Adipocyte (in vitro differentiated cells): ENCODE data around the gene ADCY5.

Experiments used
- DNase-seq: peaks from one replicate; pipeline ENCODE4 v3.0.0-alpha.2; 2015; ENCODE audit warnings: low read depth
- H3K27me3 ChIP-seq: replicated peaks from 2 replicates; pipeline ENCODE4 v1.7.0; 2013; ENCODE audit warnings: mild to moderate bottlenecking, low read length, moderate library complexity; ENCODE audit not compliant: control insufficient read depth, insufficient read depth
- H3K36me3 ChIP-seq: 2 replicates; pipeline ENCODE4 v1.7.0; 2013; ENCODE audit warnings: low read length, mild to moderate bottlenecking, moderate library complexity; ENCODE audit not compliant: control insufficient read depth, insufficient read depth, severe bottlenecking
- H3K4me1 ChIP-seq: 2 replicates; pipeline ENCODE4 v1.7.0; 2013; ENCODE audit warnings: mild to moderate bottlenecking, low read length, moderate library complexity; ENCODE audit not compliant: control insufficient read depth, insufficient read depth
- H3K4me3 ChIP-seq: 2 replicates; pipeline ENCODE4 v1.7.0; 2013; ENCODE audit warnings: mild to moderate bottlenecking, low read length, moderate library complexity
- H3K9ac ChIP-seq: 2 replicates; pipeline ENCODE4 v1.7.0; 2013; ENCODE audit warnings: mild to moderate bottlenecking, low read length, moderate library complexity
- H3K9me3 ChIP-seq: 2 replicates; pipeline ENCODE4 v1.7.0; 2013; ENCODE audit warnings: mild to moderate bottlenecking, low read length, moderate library complexity; ENCODE audit not compliant: control insufficient read depth

Gene ADCY5

DNA sequence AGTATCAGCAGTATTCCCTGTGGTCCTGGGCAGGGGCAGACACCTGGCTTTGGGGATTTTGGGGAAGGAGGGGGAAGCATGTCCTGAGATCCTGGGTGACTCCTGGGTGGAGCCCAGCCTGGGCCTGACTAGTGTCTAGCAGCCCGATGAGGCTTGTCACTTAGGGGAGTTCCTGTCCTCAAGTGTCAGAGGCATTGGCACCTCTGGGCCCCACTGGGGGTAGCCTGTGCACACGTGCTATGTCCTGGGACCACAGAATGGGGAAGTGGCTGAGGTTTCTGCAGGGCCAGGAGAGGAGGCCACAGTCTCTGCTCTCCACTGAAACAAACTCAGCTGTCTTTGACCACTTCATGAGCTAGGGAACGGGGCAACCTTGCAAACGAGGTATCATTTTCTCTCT lies 31.5 kb upstream of the ADCY5 start:
- Histone ChIP-seq H3K27me3 (peaks cover 36% of the 10 kb centered on the region), H3K36me3 (no peaks in the 10 kb centered on the region), H3K4me3 (no peak overlapping the region), H3K4me1 (no peaks in the 10 kb centered on the region), H3K9me3 (no peaks in the 10 kb centered on the region), H3K9ac (no peak overlapping the region)
- DNase-seq: no peak

DNA sequence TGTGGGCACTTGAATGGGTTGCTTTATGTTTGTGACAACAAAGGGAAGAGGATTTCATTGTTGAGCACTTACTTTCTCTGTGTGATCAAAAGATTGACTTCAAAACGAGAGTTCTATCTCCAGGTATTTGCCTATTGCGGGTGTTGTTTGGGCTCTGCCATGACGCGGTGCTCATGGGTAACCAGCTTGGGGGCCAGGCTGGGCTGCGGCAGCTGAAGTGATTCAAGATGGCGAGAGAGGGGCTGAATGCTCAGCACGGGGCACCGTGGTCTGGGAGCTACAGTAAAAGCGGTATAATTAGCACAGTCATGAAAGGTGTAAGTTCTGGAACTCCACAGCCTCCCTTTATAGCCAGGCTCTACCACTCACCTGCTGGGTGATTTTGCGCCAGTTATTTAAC lies 31.0 kb upstream of the ADCY5 start:
- Histone ChIP-seq H3K9me3 (no peaks in the 10 kb centered on the region), H3K4me1 (no peaks in the 10 kb centered on the region), H3K27me3 (peaks cover 42% of the 10 kb centered on the region), H3K36me3 (no peaks in the 10 kb centered on the region), H3K9ac (no peak overlapping the region), H3K4me3 (no peak overlapping the region)
- no peak for DNase-seq

DNA sequence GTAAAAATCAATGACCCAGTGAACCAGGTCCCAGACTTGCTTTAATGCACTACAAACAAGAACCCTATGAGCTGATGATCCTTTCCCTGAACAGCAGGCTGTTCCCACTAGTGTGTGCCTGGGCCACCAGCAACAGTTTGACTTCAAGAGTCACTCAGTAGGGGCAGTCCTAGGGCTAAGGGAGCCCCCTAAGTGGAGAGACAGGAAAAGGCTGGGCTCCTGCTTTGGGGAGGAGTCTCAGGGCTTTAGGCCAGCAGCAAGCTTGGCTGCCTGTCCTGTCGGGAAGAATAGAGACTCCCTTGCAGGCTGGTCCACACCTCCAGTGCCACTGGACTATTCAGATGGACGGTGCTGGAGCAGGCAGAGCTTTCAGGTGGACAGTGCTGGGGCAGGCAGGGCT lies 29.4 kb upstream of the ADCY5 start:
- DNase-seq: no peak
- H3K4me1 ChIP-seq: no peaks in the 10 kb centered on the region
- peaks cover 47% of the 10 kb centered on the region for H3K27me3 ChIP-seq
- H3K9me3 ChIP-seq: no peaks in the 10 kb centered on the region
- H3K36me3 ChIP-seq: no peaks in the 10 kb centered on the region
- H3K4me3 ChIP-seq: no peak overlapping the region
- H3K9ac ChIP-seq: no peak overlapping the region

DNA sequence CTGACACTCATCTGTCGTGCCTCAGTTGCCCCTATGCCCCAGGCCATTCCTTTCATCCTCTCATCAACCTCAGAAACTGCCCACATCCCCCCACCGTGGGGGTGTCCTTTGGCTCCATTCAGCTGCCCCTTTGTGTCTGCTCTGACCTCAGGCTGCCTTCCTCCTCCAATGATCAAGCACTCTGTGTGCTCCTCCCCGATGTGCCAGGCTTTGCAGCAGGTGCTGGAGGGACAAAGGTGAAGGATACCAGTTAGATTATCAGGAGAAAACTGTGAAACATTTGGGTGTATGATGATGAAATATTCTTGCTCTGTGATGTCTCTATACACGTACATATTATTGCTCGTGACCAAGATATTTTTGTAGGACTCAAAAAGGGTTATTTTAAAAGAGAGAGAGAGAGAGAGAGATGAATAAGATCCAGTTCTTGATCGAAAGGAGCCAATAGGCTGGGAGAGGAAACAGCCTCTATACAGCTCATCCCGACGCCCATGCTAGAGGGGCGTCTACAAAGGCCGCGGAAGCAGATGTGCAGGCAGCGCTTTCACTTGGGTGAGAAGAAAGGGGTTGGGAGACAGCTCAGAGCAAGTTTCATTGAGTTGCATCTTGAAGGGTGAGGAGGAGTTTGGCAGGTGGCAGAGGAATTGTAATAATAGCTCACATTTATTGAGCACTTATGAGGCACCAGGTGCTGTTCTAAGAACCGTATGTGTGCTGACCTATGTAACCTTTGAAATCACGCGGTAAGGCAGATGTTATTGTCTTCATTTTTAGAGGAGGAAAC lies 28.3 kb upstream of the ADCY5 start:
- no peak overlapping the region for H3K4me3 ChIP-seq
- no peak for DNase-seq
- no peaks in the 10 kb centered on the region for H3K36me3 ChIP-seq
- peaks cover 47% of the 10 kb centered on the region for H3K27me3 ChIP-seq
- H3K9ac ChIP-seq: no peak overlapping the region
- no peaks in the 10 kb centered on the region for H3K9me3 ChIP-seq
- H3K4me1 ChIP-seq: no peaks in the 10 kb centered on the region

DNA sequence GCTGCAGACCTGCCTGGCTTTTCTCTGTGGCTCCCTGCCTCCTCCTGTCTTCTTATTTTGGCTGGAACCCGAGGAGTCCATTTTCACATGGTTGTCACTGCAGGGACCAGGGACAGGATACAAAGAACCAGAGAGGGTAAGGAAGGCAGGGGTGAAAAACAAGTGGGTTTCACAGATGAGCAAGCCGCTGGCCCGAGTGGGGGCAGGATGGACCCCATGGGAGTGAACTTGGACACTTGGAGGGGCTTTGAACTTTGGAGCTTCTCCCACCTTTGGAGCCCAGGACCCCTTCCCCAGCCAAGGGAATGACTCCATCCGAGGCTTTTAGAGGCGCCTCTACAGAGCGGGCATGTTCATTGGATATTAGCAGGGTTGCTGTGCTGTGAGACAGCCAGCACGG lies 26.9 kb upstream of the ADCY5 start:
- Histone ChIP-seq H3K27me3 (peaks cover 61% of the 10 kb centered on the region), H3K4me1 (no peaks in the 10 kb centered on the region), H3K36me3 (no peaks in the 10 kb centered on the region), H3K9ac (no peak overlapping the region), H3K9me3 (no peaks in the 10 kb centered on the region), H3K4me3 (no peak overlapping the region)
- no peak for DNase-seq

DNA sequence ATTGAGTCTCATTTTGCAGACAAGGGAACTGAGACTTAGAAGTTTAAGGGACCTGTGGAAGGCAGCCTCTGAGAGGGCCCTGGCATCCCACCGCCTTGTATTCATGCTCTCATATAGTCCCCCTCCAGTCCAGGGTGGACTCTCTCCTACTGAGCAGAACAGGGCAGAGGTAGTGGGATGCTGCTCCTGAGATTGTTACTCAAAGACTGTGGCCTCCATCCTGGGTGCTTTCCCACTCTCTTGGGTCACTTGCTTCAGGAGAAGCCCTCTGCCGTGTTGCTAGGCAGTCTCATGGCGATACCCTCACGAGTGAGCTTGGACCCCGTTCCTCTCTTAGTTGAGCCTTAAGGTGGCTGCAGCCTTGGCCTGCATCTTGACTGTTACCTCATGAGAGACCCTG lies 22.2 kb upstream of the ADCY5 start:
- Histone ChIP-seq H3K4me3 (no peak overlapping the region), H3K9me3 (no peaks in the 10 kb centered on the region), H3K27me3 (peaks cover 60% of the 10 kb centered on the region), H3K36me3 (no peaks in the 10 kb centered on the region), H3K9ac (no peak overlapping the region), H3K4me1 (no peaks in the 10 kb centered on the region)
- DNase-seq: no peak

DNA sequence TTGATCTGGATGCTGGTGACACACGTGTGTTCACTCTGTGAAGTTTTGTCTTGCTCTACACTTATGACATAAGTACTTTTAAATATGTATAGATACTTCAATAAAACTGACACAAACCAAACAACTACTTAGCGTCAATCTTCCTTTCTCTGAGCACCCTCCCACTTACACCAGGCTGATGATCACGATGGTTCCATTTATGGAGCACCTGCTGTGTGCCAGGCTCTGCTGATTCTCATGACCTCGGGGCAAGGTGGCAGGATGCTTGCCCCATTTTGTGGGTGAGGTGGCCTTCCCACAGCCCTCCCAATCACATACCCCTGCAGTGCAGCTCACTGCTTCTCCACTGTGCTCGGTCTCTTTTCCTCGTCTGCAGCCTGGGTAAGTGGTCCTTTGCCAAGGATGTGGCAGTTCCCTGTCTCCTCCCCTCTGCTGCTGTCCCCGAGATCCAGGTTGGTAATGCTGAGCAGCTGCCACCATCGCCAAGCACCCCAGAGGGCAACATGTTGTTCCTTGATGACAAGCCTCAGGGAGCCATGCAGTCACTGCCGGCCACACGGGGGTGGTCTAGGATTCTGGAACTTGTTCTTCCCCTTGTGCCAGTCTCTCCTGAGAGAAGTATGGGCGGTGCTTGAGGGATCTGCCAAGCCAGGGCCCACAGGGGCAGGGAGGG lies 20.6 kb upstream of the ADCY5 start:
- no peak for DNase-seq
- Histone ChIP-seq H3K36me3 (no peaks in the 10 kb centered on the region), H3K4me1 (no peaks in the 10 kb centered on the region), H3K4me3 (no peak overlapping the region), H3K9me3 (no peaks in the 10 kb centered on the region), H3K27me3 (peaks cover 65% of the 10 kb centered on the region), H3K9ac (no peak overlapping the region)

DNA sequence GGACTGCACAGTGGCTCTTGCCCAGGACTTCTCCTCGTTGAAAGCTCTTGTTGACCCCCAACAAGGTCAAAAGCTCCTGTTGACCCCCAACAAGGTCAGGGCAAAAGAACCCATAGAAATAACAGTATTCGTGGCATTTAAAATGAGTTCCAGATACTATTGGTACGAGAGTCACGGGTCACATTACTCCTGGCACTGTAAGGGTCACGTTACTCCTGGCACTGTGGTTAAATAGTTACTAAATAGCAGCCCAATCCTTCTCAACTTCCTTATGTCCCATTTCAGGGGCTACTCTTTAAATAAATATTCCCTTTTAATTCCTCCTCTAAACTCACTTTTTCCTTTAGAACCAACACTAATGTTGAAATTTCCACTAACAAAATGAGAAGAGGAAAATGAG lies 18.2 kb upstream of the ADCY5 start:
- no peaks in the 10 kb centered on the region for H3K4me1 ChIP-seq
- H3K4me3 ChIP-seq: no peak overlapping the region
- no peaks in the 10 kb centered on the region for H3K36me3 ChIP-seq
- H3K27me3 ChIP-seq: peaks cover 80% of the 10 kb centered on the region
- no peak overlapping the region for H3K9ac ChIP-seq
- DNase-seq: no peak
- no peaks in the 10 kb centered on the region for H3K9me3 ChIP-seq

DNA sequence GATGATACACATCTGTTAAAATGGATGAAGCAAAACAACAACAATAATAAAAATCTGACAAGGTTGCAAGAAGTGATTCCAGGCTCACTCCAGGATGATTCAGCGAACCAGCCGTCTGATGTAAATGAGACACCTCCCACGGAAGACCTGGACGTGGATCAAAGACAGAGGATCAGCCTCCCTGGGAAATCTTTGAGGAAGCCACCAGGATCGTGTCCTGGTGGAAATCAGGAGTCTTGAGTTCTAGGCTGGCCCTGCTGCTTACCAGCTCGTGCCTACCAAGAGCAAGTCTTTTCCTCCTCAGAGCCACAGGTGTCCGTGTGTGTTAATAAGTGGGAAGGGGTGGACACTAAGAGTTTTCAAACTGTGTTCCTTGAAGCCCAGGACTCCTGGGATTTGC lies 15.3 kb upstream of the ADCY5 start:
- H3K9ac ChIP-seq: no peak overlapping the region
- H3K9me3 ChIP-seq: no peaks in the 10 kb centered on the region
- H3K36me3 ChIP-seq: no peaks in the 10 kb centered on the region
- no peak overlapping the region for H3K4me3 ChIP-seq
- H3K4me1 ChIP-seq: peaks cover 4% of the 10 kb centered on the region
- peaks cover 75% of the 10 kb centered on the region for H3K27me3 ChIP-seq
- DNase-seq: no peak

DNA sequence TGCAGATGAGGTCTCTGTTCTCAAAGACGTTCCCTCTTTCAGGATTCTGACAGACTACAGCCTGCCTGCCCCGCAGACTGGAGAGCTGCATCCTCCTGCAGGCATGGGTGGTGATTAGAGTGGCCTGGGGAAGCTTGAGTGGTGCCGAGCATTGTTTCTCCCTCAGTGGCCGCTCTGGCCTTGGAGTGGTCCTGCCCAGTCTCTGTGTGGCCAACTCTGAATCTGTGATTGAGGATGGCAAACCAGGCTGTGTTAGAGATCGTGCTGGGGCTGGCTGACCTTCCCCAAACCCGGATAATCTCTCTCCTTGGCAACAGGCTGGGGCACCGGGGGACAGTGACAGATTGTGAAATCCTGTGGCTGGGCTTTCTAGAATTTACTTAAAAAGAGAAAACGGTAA lies 11.0 kb upstream of the ADCY5 start:
- Histone ChIP-seq H3K27me3 (peaks cover 70% of the 10 kb centered on the region), H3K4me1 (peaks cover 4% of the 10 kb centered on the region), H3K36me3 (no peaks in the 10 kb centered on the region), H3K4me3 (no peak overlapping the region), H3K9ac (no peak overlapping the region), H3K9me3 (no peaks in the 10 kb centered on the region)
- DNase-seq: peak; percentile 9

DNA sequence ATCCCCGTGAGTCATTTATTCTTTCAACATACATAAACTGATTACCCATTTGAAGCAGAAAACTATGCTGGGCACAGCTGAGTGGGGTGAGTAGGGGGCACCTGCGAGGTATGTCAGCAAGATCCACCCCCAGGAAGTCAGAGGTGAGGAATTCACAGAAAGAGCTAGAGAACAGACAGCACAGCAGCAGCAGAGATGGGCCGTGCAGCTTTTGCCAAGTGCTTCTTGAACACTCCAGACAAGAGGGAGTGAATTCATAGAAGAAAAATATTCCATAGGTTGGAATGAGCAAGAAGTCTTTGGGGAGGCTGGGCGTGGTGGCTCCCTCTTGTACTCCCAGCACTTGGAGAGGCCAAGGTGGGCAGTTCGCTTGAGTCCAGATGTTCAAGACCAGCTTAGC lies 9.4 kb upstream of the ADCY5 start:
- no peak overlapping the region for H3K9ac ChIP-seq
- no peaks in the 10 kb centered on the region for H3K36me3 ChIP-seq
- no peak overlapping the region for H3K4me3 ChIP-seq
- DNase-seq: no peak
- no peaks in the 10 kb centered on the region for H3K9me3 ChIP-seq
- peaks cover 68% of the 10 kb centered on the region for H3K27me3 ChIP-seq
- peaks cover 4% of the 10 kb centered on the region for H3K4me1 ChIP-seq
